SW480 (cell line): ENCODE measurements around the gene ZGPAT.

Source experiments
- DNase-seq: peaks from one replicate; pipeline ENCODE4 v3.0.0-alpha.2; 2016; ENCODE audit warnings: low spot score

ZGPAT gene

DNA sequence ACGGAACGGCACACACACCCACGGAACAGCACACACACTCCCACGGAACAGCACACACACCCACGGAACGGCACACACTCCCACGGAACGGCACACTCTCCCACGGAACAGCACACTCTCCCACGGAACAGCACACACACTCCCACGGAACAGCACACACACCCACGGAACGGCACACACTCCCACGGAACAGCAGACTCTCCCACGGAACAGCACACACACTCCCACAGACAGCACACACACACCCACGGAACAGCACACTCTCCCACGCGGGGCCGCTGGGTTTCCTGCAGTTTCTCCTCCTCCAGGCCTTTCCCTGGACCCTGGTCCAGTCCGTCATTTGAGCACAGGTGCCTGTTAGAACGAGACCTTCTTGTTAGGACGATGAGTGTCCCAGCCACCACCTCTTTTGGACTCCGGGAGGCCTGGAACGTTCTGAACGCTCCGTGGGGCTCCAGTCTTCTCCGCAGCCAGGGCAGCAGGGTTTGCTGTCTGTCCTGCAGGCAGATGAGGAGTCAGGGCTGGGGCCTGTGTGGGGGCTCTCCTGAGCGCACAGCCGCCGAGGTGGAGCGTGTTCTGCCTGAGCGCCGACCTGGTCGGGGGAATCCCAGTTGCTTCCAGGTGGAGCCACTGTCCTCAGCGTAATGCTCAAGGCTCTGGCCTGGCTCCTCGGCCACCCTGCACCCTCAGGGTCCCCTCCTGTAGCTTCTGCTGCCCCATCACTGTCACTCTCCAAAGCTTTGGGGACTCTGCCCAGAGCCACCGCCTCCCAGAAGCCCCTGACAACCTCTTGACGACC lies 29.0 kb upstream of the ZGPAT start:
- DNase-seq = no peak

DNA sequence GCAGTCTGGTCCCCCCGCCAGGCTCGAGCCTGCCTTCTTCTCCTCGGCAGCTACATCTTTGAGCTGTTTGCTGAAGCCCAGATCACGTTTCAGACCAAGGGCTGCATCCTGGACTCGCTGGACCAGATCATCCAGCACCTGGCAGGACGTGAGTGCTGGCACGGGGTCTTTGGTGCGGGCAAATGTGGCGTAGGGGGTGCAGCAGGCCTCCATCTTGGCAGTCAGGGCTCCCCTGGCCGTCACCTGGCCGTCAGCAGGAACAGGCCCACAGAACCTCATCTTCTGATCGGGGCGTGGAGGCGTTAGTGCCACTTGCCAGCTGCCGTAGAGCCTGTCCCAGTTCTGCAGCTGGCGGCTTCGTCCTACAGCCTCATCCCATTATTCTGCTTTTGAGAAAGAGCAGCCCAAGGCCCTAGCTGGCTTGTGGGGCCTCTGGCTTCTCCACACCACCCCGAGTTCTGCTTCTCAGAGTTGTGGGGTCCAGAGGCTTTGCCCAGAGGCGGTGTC lies 28.0 kb upstream of the ZGPAT start:
- no peak for DNase-seq

DNA sequence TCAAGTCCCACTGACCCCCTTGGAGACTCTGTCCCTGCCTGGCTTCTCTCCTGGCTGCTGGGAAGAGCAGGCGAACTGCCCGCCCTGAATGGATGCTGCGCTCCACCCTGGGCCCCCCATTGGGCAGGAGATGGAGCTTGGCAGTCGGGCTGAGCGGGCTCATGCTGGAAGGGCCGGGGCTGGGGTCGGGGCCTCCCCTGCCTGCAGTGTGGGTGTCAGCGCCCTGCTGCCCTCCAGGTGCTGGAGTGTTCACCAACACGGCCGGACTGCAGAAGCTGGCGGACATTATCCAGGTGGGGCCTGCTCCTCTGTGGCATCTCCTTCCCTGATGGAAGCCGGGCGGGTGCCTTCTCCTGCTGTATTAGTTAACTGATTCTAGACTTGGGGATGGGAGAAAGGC lies 27.4 kb upstream of the ZGPAT start:
- no peak for DNase-seq

DNA sequence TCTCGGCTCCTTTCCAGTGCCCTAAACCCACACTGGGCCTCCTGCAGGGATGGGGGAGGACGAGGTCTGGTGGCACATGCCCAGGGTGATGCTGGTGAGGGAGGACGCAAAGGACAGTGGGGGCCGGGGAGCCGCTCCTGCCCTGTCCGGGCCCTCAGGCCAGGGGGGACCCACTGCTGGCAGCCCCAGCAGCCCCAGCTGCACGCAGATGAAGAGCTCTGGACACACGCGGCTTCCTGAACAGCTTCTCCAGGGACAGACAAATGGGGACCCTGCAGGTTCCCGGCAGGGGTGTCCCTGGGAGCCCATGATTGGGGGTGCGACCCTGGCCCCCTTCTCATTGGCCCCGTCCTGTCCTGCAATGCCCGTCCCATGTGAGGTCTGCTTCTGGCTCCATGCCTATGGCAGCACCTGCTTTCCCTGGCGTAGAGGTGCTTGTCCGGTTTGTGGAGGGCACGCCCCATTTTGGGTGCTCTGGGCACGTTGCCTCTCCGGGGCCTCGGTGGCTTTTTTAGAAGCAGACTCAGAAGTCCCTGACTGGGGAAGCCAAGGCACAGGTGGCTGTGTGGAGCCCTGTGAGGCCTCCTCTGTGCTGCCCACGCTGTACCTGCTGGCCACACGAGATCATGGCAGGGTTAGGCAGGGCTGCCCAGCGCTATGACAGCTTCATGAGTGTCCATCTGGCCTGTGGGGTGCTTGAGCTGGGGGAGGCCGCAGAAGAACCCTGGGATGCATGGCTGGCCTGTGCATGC lies 26.8 kb upstream of the ZGPAT start:
- DNase-seq = no peak

DNA sequence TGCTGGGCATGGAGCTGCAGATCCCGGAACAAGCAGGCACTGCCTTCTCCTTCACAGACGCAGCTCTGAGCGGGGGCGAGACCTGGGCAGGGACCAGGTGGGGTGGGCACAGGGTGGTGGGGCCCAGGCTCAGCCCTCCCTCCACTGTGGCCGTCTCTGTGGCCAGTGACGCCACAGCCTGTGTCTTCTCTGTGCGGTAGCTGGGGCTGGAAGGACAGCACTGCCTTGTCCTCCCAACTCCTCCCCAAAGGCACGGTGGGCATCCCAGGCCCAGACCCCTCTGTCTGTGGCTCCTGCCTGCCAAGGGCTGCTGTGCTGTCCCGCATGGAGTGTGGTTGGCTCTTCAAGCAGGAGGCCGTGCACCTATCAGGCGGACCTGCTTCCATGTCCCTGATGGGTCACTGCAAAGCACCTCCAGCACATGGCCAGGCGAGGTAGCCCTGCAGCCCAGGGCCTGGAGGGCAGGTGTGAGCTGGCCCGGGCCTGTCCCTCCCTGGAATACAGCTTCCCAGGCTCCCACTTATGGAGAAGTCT lies 26.2 kb upstream of the ZGPAT start:
- no peak for DNase-seq

DNA sequence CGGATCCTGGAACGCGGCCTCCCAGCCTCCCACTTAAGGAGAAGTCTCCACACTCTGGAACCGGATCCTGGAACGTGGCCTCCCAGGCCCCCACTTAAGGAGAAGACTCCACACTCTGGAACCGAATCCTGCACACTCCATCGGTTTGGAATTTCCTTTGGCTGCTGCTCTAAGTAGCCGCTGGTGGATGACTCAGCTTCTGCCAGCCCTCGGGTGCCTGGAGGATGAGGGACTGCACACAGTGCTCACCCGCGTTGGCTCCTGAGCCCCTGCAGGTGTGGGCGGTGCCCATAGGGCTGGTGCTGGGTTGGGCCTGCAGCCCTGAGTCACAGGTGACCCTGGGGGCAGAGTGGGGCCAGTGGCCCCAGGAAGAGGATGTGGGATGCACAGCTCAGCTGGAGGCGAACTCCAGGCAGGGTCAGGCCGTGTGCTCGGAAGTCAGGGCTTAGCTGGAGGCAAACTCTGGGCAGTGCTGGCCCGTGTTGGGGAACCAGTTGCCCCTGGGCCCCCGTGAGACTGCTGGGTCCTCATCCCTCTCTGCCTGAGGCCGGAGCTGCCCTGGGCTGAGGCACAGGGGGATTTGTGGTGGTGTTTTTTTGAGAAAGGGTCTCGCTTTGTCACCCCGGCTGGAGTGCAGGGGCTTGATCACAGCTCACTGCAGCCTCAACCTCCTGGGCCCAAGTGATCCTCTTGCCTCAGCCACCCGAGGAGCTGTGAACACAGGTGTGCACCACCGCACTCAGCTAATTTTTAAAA lies 25.3 kb upstream of the ZGPAT start:
- peak; percentile 99 for DNase-seq

DNA sequence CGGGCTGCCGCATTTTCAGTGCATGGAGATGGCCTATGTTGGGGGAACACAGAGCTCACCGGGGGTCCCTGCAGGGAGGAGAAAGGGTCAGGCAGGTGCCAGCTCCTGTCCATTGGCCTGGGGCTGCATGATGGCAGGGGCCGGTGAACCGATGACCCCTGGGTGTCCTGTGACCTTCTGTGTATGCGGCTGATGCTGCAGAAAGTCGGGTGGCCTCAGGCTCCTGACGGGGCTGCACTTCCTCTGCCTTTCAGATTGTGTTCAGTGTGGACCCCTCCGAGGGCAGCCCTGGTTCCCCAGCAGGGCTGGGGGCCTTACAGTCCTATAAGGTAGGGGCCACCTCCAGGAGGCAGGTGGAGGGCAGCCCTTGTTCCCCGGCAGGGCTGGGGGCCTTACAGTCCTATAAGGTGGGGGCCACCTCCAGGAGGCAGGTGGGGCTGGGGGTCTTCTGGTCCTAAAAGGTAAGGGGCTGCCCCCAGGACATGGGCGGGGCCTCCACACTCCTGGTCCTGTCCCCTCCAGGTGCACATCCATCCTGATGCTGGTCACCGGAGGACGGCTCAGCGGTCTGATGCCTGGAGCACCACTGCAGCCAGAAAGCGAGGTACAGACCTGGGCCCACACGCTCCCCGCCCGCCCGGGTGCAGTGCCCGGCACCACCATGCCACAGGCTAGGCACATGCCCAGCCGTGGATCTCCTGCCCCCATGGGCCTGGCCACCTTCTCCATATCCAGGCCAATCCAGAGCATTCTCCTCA lies 22.4 kb upstream of the ZGPAT start:
- DNase-seq = no peak

DNA sequence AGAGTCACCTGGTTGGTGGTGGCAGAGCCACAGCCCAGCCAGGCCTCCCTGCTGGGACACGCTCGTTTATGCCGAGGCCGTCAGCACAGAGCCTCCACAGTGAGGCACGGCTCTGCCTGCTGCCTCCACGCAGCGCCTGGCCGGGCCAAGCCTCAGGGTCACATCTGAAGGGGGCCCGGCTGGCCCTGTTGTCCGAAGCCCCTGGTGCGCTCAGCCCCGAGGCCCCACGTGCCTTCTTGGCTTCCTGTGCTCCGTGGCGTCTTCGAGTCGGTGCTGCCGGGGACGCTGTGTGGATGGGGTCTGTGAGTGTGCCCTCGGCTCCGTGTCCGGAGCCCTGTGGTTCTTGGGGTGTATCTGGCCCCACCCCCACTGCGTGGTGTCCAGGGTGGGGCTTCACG lies 21.7 kb upstream of the ZGPAT start:
- DNase-seq = no peak

DNA sequence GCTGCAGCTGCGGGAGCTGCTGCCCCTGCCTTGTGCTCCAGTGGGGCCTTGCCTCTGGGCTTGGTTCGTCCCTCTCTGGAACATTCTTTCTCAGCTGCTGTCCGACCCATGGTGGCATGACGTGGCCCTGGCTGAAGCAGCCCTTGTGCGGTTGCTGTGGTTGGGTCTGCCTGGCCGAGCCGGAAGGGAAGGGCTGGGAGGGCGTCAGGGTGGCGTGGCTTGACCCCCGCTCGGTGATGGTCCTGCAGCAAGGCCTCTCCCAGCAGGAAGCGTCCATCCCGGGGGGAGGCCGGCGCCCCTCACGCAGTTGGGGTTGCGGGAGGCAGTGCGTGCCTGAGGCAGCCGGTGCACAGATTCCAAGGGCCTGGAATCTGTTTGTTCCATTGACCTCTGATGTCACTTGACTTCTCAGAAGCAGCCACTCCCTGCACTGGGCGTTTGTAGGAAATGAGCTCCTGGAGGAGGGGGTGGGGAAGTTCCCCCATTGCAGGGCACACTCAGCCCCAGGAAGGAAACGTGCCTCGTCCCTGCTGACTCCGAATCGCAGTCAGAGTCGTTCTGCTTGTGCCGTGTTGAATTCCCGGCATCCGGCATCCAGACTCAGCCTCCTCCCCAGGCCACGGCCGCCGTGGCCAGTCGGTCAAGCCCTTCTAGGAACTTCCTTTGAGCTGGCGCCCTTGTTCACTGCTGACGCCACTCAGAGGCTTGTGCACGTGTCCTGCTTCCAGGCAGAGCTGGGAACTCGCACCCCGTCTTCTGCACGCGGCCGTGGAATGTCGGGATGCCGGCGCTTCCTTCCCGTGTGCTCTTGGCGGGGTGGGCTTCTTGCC lies 21.1 kb upstream of the ZGPAT start:
- DNase-seq = peak; percentile 91

DNA sequence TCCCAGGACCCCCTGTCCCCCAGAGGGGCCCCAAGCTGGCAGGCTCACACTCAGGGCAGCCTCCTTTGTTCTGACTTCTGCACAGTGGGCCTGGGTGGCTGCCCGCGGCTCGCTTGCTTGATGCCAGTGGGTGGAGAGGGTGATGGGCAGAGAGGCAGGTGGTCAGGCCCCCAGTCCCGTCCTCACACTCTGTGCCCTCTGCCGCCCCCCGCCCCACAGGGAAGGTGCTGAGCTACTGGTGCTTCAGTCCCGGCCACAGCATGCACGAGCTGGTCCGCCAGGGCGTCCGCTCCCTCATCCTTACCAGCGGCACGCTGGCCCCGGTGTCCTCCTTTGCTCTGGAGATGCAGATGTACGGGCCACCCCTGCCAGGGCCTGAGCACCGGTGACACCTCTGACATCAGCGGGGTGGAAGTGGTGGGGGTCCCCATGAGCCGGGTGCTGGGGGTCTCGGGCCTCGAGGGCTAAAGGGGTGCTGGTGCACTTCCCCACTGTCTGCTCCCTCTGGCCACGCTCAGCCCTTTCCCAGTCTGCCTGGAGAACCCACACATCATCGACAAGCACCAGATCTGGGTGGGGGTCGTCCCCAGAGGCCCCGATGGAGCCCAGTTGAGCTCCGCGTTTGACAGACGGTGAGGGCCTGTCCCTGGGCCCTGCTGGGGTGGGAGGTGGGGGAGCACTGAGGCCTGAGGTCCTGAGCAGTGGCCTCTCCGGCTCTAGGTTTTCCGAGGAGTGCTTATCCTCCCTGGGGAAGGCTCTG lies 20.2 kb upstream of the ZGPAT start:
- DNase-seq = no peak

DNA sequence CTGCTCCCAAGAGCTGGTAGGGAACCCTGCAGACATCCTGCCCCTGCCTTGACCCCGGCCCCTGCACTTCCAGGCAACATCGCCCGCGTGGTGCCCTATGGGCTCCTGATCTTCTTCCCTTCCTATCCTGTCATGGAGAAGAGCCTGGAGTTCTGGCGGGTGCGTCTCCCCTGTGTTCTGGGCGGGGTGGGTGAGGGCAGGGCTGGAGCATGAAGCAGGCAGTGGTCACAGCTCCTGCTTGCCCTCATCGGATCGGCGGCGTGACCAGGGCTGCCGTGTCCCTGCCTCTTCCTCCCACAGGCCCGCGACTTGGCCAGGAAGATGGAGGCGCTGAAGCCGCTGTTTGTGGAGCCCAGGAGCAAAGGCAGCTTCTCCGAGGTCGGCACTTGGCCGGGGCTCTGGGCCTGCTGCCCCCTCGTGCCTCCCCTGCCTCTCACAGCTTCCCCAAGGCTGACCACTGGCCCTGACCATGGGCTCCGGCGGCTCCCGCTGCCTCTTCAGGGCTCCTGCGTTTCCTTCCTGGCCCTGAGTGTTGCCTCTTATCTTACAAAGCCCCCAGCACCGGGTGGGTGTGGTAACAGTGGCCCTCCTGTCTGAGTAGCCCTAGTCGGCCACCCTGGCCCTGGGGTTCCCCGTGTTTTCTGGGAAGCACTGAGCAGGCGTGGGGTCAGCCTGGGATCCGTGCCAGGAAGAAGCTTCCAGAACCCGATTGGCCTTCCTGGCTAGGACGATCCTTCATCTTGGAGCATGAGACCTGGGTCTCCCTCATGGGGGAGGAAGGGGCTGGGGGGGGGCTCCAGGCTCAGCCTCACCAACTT lies 19.4 kb upstream of the ZGPAT start:
- DNase-seq = no peak

DNA sequence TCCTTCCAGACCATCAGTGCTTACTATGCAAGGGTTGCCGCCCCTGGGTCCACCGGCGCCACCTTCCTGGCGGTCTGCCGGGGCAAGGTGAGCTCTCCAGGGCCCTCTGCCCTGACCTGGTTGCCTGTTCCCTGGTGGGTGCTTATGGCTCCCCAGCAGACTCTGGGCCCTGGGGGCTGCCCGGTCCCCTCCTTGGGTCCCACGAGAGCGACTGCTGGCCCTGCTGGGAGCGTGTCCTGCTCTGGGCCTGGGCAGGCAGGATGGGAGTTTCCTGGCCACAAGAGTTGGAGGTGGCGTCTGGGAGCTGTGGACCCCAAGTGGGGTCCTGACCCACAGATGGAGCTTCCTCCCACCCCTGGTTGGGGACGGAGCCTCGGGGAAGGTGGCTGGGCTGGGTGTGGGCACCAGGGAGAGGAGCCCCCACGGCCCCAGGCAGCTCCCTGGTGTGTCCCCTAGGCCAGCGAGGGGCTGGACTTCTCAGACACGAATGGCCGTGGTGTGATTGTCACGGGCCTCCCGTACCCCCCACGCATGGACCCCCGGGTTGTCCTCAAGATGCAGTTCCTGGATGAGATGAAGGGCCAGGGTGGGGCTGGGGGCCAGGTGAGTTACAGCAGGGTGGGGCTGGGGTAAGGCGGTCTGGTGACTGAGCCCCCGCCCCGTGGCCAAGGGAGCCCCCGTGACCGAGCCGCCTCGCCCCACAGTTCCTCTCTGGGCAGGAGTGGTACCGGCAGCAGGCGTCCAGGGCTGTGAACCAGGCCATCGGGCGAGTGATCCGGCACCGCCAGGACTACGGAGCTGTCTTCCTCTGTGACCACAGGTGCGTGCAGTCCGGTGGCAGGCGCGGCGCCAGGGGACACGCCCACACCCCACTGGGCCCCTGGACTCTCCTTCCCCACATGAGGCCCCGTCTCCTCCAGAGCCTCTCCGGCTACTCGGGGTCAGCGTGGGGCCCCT lies 18.5 kb upstream of the ZGPAT start:
- peak; percentile 73 for DNase-seq

DNA sequence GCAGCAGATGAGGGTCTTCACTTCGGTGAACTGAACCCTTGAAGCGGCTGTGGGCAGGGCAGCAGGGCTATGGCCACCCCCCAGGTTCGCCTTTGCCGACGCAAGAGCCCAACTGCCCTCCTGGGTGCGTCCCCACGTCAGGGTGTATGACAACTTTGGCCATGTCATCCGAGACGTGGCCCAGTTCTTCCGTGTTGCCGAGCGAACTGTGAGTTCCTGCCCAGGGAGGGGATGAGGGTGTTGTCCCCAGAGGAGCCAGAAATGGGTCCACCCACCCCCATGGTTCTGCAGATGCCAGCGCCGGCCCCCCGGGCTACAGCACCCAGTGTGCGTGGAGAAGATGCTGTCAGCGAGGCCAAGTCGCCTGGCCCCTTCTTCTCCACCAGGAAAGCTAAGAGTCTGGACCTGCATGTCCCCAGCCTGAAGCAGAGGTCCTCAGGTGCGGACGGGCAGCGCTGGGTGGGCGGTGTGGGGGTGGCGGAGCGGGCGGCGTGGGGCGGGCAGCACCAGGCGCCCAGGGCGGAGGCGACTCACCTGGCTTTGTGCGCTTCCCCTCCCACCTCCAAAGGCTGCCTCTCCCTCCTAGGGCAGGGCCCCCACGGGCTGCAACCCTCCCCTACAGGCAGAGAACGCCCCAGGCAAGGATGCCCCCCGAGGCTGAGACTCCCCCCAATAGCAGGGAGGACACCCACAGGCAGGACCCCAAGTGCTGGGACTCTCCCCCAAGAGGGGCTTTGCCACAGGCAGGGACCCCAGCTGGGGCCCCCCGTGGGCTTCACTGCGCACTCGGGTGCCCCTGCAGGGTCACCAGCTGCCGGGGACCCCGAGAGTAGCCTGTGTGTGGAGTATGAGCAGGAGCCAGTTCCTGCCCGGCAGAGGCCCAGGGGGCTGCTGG lies 17.6 kb upstream of the ZGPAT start:
- DNase-seq = no peak

DNA sequence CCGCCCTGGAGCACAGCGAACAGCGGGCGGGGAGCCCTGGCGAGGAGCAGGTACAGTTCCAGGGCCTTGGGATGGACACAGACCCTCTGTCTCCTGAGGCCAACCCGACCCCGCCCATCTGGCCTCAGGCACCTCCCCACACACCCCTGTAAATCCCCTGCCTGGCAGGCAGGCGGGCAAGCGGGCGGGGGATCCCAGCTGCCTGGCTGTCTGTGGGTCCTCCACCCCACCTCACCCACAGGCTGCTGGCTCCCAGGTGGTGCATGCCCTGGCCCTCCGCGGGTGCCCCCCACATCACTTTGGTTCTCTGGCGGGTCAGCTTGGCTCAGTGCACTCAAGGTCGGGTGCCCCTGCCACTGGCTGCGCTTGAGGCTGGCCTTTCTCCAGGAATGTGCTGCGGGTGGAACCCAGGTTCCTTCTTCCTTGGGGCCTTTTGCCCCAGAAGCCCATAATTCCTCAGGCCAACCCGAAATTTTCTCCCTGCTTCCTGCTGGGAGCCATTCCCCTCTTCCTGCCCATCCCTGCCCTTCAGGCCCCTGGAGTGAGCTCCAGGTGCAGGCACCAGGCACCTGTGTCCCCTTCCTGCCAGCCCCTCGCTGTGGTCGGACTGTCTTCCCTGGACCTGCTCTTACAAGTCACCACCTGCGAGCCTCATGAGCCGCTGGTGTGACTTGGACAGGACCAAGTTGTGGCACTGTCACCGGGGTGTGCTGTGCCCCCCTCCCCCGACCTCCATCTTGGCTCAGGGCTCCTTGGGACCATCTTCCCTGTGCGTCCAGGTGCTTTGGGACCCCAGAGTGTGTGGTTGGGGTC lies 16.7 kb upstream of the ZGPAT start:
- DNase-seq = peak; percentile 63

DNA sequence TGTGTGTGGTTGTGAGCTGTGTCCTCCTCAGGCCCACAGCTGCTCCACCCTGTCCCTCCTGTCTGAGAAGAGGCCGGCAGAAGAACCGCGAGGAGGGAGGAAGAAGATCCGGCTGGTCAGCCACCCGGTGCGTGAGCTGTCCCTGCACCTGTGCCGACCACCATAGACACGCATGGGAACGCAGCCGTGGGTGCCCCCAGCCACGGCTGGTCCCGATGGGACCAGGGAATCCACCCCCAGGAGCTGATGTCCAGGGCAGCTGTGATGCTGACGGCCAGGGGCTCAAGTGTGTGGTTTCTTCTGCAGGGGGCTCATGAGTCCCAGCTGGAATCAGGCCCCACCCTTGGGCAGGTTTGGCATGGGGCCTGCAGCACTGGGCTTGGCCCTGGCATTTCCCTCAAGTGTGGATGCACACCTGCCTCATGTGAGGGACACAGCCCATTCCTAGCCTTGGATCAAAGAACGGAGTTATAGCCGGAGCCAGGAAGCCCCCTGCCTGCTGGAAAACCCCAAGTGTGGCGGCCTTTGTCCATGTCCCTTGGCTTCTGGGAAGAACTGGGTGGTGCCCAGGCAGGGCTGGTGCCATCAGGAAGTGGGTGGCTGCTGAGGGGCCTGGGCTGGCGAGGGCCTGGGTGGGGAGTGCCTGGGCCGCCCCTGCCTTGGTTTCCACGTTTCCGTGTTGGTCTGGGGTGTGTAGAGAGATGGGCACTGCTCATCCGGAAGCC lies 16.0 kb upstream of the ZGPAT start:
- DNase-seq = peak; percentile 30
